ENCODE data around the gene C4A.

- TF ChIP-seq NFIC (IDR thresholded peaks at IDR 0.05; ENCODE audit: low read depth, low read length) = no peak
- no peak for TF ChIP-seq MXI1 (IDR thresholded peaks at IDR 0.05; ENCODE audit: low read depth, low read length)
- TF ChIP-seq CTCF (IDR thresholded peaks at IDR 0.05 in 2 of 3, conservative IDR thresholded peaks at IDR 0.05 in 1 of 3; ENCODE audit: control insufficient read depth in 2 of 3, extremely low read depth in 1 of 3, insufficient read depth in 1 of 3, low read depth in 3 of 3, low read length in 3 of 3) = peak; percentile 78 to 90 (median 81)
- TF ChIP-seq, protein P1, sequence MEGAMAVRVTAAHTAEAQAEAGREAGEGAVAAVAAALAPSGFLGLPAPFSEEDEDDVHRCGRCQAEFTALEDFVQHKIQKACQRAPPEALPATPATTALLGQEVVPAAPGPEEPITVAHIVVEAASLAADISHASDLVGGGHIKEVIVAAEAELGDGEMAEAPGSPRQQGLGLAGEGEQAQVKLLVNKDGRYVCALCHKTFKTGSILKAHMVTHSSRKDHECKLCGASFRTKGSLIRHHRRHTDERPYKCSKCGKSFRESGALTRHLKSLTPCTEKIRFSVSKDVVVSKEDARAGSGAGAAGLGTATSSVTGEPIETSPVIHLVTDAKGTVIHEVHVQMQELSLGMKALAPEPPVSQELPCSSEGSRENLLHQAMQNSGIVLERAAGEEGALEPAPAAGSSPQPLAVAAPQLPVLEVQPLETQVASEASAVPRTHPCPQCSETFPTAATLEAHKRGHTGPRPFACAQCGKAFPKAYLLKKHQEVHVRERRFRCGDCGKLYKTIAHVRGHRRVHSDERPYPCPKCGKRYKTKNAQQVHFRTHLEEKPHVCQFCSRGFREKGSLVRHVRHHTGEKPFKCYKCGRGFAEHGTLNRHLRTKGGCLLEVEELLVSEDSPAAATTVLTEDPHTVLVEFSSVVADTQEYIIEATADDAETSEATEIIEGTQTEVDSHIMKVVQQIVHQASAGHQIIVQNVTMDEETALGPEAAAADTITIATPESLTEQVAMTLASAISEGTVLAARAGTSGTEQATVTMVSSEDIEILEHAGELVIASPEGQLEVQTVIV (IDR thresholded peaks at IDR 0.05; ENCODE audit: borderline replicate concordance, partially characterized antibody) = no peak
- no peak for TF ChIP-seq RELA (IDR thresholded peaks at IDR 0.05; ENCODE audit: borderline replicate concordance, partially characterized antibody)
- TF ChIP-seq POLR2AphosphoS5 (IDR thresholded peaks at IDR 0.05; ENCODE audit: low read length) = no peak
- TF ChIP-seq POLR2A (IDR thresholded peaks at IDR 0.05; ENCODE audit: low read depth, low read length) = no peak
- no peak for TF ChIP-seq MEF2A (IDR thresholded peaks at IDR 0.05; ENCODE audit: insufficient read depth, low read depth, low read length)
- no peak for TF ChIP-seq NFYB (IDR thresholded peaks at IDR 0.05; ENCODE audit: insufficient read depth, low read depth, low read length)
- TF ChIP-seq IRF4 (IDR thresholded peaks at IDR 0.05; ENCODE audit: low read depth, low read length) = no peak
- TF ChIP-seq ZNF274 (IDR thresholded peaks at IDR 0.05; ENCODE audit: insufficient read depth, insufficient read length) = no peak
- TF ChIP-seq RCOR1 (conservative IDR thresholded peaks at IDR 0.05; ENCODE audit: low read depth, low read length) = no peak
- TF ChIP-seq PRDM15 (CRISPR knock-in tag; IDR thresholded peaks at IDR 0.05) = no peak
Measured at GRCh38 chr6:32047855-32048766, 66.3 kb downstream of the C4A start.

Data from GM12878 (cell line).